ENCODE data around the gene RPGRIP1L.

RPGRIP1L gene

GRCh38 chr16:53643474-53643873, 60.2 kb downstream of the RPGRIP1L start:
- no peak for DNase-seq

DNA sequence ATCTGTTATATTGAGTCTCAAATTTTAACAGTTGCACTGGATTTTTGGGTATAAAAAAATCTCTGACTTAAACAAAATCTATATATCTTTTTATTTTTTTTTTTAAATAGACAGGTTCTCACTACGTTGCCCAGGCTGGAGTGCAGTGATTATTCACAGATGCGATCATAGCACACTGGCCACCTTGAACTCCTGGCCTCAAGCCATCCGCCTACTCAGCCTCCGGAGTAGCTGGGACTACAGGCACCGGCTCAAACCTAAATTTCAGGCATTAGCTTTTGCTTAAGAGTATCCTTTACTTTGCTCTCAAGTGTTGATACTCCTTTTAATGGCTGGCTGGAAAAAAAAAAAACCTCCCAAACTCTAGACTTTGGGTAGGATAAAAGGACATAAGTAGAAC, 61.6 kb downstream of the RPGRIP1L start:
- DNase-seq: no peak

DNA sequence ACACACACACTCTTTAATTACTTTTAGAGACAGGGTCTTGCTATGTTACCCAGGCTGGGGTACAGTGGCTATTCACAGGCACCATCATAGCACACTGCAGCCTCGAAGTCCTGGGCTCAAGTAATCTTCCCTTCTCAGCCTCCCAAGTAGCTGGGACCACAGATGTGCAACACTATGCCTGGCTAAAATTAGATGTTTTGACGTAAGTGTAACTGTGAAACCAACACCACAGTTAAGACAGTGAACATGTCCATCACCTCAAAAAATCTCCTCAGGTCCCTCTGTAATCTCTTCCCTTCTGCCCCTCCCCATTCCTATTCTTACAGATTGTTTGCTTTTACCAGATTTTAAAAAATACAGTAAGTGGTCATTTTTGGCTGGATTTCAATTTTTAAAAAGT, 66.7 kb downstream of the RPGRIP1L start:
- DNase-seq: no peak

DNA sequence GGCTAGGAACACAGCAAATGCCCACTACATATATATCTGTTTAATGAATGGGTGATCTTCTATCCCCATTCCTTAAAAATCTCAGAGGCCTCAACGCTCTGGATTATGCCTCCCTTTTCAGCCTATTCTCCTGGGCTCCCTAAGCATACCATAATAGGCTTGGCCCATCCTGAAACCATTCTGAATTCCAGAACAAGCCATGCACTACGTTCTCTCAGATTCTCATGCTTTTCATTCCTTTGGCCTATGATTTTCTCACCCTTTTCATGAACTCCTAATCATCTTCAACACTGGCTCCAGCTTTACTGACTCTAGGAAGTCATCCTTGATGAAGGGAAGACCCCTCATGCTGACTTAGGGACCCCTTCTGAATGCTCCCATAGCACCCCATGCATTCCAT, 71.1 kb downstream of the RPGRIP1L start:
- DNase-seq: no peak

DNA sequence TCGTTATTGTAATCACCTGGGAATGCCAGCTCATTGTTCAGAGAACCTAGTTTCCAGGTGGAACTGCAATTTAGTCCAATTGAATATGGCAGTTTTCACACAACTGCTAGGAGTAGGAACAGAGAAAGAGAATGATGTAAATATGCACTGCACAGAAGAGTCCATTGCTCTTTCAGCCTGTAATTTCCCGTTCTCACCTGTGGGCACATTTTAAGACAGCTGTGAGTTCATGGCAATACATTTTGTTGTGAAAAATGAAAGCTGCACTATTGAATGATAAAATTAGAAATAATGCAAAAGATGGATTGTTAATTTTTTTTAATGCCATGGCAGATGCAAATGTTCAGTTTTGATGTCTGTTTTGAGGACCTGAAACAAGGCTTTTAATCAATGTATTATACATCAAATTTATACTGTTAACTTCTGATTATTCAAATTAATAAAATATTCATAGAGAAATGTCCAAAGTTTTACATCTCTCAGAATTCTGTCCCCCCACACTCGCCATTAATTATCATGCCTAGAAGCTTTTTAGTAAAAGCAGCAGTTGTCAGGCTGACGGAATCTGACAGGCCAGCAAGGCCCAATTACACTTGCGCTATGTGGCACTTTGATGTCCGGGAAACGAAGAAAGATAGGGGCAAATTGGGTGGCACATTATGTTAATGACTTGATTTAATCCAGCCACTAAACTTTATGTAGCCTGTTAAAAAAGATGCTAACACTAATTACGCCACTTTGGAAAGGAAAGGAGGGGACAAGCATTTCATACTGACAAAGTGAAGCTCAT, 72.2 kb downstream of the RPGRIP1L start:
- DNase-seq: no peak

DNA sequence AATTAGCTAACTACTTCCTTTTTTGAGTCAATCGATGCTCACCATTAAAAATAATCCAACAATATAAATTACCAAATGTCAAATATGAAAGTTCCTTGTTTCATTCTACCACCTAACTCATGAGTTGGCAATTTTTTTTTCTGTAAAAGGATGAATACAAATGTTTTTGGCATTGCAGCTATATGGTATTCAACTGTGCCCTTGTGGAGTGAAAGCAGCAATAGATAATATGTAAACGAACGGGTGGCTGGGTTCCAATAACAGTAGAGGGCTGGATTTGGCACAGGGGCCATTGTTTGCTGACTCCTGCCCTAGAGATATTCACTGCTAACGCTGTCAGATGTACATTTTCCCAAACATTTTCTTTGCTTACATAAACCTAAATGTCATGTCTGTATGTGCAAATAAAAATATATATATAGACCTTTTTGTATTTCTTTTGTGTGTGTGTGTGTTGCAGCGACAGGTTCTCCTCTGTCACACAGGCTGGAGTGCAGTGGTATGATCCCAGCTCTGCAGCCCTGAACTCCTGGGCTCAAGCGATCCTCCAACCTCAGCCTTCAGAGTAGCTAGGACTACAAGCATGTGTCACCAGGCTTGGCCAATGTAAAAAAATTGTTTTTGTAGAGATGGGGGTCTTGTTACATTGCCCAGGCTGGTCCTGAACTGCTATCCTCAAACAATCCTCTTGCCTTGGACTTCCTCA, 73.9 kb downstream of the RPGRIP1L start:
- DNase-seq: no peak

- DNase-seq: no peak
Measured at GRCh38 chr16:53629151-53629550, 74.5 kb downstream of the RPGRIP1L start.

GRCh38 chr16:53626811-53627210, 76.8 kb downstream of the RPGRIP1L start:
- no peak for DNase-seq

GRCh38 chr16:53626161-53626560, 77.5 kb downstream of the RPGRIP1L start:
- DNase-seq: no peak

DNA sequence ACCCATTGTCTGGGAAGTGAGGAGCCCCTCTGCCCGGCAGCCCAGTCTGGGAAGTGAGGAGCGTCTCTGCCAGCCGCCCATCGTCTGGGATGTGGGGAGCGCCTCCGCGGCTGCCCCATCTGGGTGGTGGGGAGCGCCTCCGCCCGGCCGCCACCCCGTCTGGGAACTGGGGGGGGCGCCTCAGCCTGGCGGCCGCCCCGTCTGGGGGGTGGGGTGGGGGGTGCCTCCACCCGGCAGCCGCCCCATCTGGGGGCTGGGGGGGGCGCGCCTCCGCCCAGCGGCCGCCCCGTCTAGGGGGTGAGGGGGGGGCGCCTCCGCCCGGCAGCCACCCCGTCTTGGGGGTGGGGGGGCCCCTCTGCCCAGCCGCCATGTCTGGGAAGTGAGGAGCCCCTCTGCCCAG, 78.4 kb downstream of the RPGRIP1L start:
- DNase-seq: no peak

GRCh38 chr16:53622315-53622714, 81.3 kb downstream of the RPGRIP1L start:
- DNase-seq: no peak

- no peak for DNase-seq
Measured at GRCh38 chr16:53620476-53620875, 83.2 kb downstream of the RPGRIP1L start.

- DNase-seq: no peak
Measured at GRCh38 chr16:53619235-53619634, 84.4 kb downstream of the RPGRIP1L start.

DNA sequence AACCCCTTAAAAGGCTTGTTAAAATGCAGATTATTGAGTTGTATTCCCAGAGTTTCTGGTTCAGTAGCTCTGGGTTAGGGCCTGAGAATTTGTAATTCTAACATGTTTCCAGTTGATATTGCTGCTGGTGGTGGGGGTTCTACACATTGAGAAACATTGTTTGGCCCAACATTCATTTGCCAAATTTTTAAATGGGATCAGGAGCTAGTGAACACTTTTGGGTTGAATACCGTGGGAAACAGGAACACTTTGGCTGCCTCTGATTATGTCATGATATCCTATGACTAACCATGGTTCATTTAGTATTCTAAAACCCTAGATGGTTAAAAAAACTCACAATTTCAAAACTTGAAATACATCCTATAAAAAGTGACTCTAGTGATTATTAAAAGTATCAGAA, 89.3 kb downstream of the RPGRIP1L start:
- DNase-seq: no peak

GRCh38 chr16:53612003-53612402, 91.7 kb downstream of the RPGRIP1L start:
- DNase-seq: no peak

DNA sequence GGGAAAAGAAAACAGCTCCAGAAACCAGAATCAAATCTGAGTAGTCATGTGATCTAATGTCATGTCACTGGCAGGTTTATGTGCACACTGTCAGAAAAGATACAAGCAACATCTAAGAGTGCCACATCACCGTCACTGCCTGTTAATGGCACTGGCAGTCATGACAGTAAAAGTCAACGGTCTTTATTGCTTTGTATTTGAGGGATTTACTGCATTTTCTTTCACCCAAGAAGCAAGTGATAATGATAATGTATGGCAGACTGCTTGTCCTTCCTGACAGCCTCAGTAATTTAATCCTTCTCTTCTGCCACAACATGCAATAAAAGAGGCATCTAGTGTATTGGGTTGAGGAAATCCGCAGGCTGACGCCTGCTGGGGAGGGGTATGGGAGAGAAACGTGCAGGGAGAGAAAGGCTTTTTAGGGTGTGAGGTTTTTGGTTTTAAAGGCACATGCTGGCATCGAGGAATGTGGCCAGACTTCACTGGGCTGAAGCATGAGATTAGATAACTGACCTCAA, 92.4 kb downstream of the RPGRIP1L start:
- DNase-seq: no peak

GRCh38 chr16:53609536-53609935, 94.1 kb downstream of the RPGRIP1L start:
- no peak for DNase-seq

GRCh38 chr16:53608094-53608493, 95.6 kb downstream of the RPGRIP1L start:
- DNase-seq: no peak

DNA sequence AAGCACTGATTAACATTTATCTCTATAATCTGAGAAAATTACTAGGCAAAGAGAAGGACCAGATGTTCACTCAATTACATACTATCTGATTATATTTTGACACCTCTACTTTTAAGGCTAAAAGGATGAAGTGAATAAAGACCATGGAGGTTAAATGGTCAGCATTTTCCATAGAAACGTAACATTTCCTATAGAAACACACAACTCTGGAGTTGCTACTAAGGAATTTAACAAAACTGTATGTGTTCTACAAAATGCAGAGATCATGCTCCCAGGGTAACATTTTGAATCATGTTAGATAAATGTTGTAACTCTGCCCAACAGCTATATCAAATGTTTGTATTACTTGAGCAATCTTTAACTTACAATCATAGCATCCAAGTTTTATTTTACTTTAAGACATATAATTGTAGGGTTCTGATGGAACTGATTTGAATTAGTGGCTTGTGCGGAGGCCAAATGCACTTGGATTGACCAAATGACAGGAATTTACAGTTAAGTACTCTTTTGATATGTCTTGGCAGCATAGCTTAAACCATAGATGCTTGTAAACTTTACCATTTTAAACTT, 97.7 kb downstream of the RPGRIP1L start:
- DNase-seq: no peak

GRCh38 chr16:53605356-53605755, 98.3 kb downstream of the RPGRIP1L start:
- DNase-seq: no peak

DNA sequence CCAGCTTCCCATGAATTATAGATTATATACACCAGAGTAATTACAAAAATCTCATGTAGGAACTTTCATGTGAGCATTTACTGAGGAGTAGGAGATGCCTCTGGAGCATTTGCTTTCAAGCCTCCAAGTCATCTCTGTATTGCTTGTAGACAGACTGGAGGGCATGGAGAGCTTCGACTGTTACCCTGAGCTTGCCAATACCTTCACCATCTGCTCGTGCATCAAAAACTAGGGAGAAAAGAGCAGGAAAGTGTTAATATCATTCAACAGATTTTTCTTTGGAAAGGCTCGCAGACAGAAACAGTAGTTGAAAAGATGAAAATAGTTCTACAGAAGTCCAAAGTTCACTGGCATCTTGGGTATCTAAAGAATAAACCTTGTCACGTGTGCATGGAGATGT, 101.7 kb downstream of the RPGRIP1L start:
- no peak for DNase-seq

DNA sequence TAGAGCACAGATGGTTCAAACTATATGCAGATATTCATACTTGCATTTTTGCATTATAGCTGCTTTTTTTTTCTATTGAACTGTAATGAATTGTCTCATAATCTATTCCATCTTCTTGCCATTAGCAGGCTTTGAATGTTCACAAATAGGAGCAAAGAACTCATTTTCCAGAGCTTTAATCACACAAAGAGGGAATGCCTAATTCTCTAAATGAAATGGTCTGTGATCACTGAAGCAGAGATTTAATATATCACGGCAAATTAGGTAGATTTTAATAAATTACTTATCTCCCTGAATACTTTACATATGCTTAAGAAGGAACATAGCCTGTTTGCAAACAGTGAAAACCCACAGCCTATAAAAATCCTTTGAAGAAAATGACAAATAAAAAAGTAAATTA, 103.0 kb downstream of the RPGRIP1L start:
- DNase-seq: no peak

DNA sequence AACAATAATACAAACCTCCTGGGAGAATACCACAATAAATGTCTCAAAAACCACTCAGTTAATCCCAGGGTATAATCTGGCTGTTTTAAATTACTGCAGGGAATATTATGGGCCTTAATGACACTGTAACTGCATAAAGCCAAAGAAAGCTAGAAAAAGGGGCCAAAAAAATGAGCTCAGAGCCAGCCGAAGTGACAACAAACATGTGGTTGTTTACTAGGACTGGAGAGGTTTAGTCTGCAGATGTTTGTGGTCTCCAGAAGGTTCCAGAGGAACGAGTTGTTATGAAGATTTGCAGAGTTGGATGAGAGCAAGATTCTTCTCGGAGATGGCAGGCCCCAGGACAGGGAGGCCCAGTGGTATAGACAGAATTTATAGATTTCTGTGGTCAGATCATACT, 103.5 kb downstream of the RPGRIP1L start:
- no peak for DNase-seq

- no peak for DNase-seq
Measured at GRCh38 chr16:53599548-53599947, 104.1 kb downstream of the RPGRIP1L start.

Data from T1000 (cell line).